Mucosa of gallbladder (tissue), 1 donor: ENCODE data around the gene MFAP5. TPM values are rescaled to one million over a fixed set of nuclear protein-coding genes. Genes with fewer than 3 reads are reported as not detected.
"Not testable (repeated sequence)": the region's sequence is repeated elsewhere in the genome, so short reads cannot be mapped to it uniquely, and the experiment has no call there.

Experiments used
- DNase-seq: peaks from one replicate; pipeline ENCODE4 v3.0.0-alpha.2; 2020; ENCODE audit warnings: low spot score
- total RNA-seq: library from RNA; stranded (reverse); gene quantifications from one replicate; pipeline ENCODE4 v1.2.1, GENCODE V29; 2021
- donor health status: DM: no; HTN: no; CAD: no.

Gene MFAP5
- total RNA-seq, 1 donor from 2014 or later, result 6.8 TPM

- no peak for DNase-seq
These were observed 13.0 kb upstream of the MFAP5 start for GRCh38 chr12:8675591-8676036.

GRCh38 chr12:8672381-8672780, 9.8 kb upstream of the MFAP5 start:
- DNase-seq, result no peak

GRCh38 chr12:8668441-8668840, 5.8 kb upstream of the MFAP5 start:
- no peak for DNase-seq

- no peak for DNase-seq
These were observed 4.6 kb upstream of the MFAP5 start for GRCh38 chr12:8667270-8667669.

GRCh38 chr12:8665759-8666158, 3.1 kb upstream of the MFAP5 start:
- no peak for DNase-seq

GRCh38 chr12:8664228-8664913, 1.7 kb upstream of the MFAP5 start:
- DNase-seq, result no peak

GRCh38 chr12:8661751-8662150, 875 bp downstream of the MFAP5 start:
- no peak for DNase-seq

- no peak for DNase-seq
These were observed 1.6 kb downstream of the MFAP5 start for GRCh38 chr12:8661016-8661415.

- no peak for DNase-seq
These were observed 4.3 kb downstream of the MFAP5 start for GRCh38 chr12:8658346-8658745.

- DNase-seq, result no peak
These were observed 7.2 kb downstream of the MFAP5 start for GRCh38 chr12:8655421-8655820.

- no peak for DNase-seq
These were observed 13.9 kb downstream of the MFAP5 start for GRCh38 chr12:8648576-8649205.

- DNase-seq, result no peak
These were observed 14.7 kb downstream of the MFAP5 start for GRCh38 chr12:8647968-8648367.

- no peak for DNase-seq
These were observed 18.0 kb downstream of the MFAP5 start for GRCh38 chr12:8644345-8645248.

- DNase-seq, result no peak
These were observed 19.9 kb downstream of the MFAP5 start for GRCh38 chr12:8642775-8643174.

GRCh38 chr12:8639936-8640335, 22.7 kb downstream of the MFAP5 start:
- DNase-seq, result no peak

- DNase-seq, result no peak
These were observed 23.7 kb downstream of the MFAP5 start for GRCh38 chr12:8638951-8639350.

- no peak for DNase-seq
These were observed 25.0 kb downstream of the MFAP5 start for GRCh38 chr12:8637666-8638065.

- no peak for DNase-seq
These were observed 25.4 kb downstream of the MFAP5 start for GRCh38 chr12:8637244-8637643.

- DNase-seq, result no peak
These were observed 26.0 kb downstream of the MFAP5 start for GRCh38 chr12:8636581-8636980.

GRCh38 chr12:8636007-8636346, 26.6 kb downstream of the MFAP5 start:
- not testable (repeated sequence) for DNase-seq

- not testable (repeated sequence) for DNase-seq
These were observed 27.2 kb downstream of the MFAP5 start for GRCh38 chr12:8635342-8636006.

GRCh38 chr12:8630131-8630530, 32.5 kb downstream of the MFAP5 start:
- no peak for DNase-seq
